GM11168 (cell line): ENCODE results near the gene CLSTN2.

Experiments used
- in situ Hi-C: fragments of 300-500 bp; cut with MboI; formaldehyde crosslinking; loops from one replicate; pipeline ENCODE4 v1.12.0; 2022; ENCODE audit warnings: low sequenced_read_pairs; ENCODE audit not compliant: unreplicated experiment

The CLSTN2 gene

DNA sequence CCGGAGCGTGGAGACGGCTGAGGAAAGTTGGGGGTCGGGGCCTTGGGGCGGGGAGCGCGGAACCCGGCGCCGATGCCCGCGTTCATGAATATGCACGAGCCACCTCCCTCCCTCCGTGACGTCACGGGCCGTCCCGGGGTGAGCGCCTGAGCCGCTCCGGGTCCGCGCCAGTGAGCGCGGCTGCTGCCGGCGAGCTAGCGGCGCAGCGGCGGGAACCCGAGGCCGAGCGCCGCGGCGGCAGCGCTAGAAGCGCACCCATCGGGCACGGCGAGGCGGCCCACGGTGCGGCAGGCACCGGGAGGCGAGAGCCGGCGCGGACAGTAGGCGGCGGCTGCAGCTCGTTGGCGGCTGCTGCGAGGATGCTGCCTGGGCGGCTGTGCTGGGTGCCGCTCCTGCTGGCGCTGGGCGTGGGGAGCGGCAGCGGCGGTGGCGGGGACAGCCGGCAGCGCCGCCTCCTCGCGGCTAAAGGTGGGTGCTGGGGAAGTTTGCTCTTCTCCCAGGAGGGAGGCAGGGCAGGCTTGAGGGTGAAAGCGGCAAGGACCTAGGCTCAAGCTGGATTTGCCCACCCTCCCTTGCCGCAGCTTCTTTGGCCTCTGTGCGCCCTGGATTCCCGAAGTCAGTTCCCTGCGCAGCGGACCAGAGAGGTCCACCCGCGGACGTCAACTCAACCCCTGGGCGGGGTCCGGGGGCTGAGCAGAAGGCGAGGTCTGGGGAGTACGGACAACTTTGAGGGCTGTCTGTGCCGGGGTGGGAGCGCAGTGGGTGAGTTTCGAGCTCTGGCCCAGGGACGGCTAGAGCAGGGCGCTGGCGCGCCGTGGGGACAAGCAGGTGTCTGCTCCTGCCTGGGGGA is at the start of gene CLSTN2:
TSS of gene CLSTN2 (plus strand) at position 170 of the 850 bp plus-strand sequence.
- in situ Hi-C loops: loop anchor here (25.0 kb wide), 1 partner anchor 498 kb away; no protein-coding TSS in a partner anchor

DNA sequence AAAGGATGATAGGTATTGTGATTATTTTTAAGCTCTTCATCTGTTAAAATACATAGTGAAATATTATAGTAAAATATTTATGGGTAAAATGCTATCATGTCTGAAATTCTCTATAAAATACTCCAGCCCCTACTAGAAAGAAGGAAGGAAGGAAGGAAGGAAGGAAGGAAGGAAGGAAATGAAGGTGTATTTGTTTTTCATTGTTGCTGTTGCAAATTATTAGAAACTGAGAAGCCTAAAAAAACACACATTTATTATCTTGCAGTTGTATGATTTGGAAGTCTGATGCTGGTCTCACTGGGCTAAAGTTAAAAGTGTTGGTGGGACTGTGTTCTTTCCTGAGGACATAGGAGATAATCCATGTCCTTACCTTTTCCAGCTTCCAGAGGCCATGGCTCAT is 47.6 kb upstream of the CLSTN2 start:
- in situ Hi-C loops: no loop called here

- in situ Hi-C loops: no loop called here
These were observed 46.3 kb upstream of the CLSTN2 start for GRCh38 chr3:139888561-139889140.

DNA sequence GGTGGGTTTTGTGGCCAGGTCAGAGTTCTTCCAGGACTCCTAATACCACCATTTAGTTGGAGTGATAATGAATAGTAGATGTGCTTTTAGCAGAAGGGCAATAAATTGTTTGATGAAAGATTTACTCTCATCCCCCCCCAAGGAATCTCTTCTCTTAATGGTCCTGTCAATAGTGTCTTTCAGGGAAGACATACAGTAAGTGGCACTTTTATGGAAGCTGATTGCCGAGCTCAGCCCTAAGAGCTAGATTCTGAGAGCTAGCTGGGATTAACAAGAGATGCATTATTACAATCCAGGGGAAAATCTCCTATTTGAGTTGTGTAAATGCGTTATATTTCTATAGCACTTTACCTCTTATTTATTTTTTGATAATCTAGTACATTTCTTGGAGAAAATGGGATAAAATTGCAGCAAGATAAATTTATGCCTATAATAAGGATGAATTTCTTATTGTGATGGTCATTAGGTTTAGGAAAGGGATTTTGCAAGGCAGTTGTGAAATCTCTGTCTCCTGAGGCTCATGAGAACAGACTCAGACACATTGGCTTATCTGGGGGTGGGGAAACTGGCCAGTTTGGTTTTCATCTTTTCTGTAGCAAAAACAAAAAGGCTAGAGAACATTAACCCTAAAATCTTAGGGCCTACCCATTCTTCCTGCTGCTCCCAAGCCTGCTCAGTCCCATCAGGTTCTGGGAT is 41.6 kb upstream of the CLSTN2 start:
- in situ Hi-C loops: no loop called here

DNA sequence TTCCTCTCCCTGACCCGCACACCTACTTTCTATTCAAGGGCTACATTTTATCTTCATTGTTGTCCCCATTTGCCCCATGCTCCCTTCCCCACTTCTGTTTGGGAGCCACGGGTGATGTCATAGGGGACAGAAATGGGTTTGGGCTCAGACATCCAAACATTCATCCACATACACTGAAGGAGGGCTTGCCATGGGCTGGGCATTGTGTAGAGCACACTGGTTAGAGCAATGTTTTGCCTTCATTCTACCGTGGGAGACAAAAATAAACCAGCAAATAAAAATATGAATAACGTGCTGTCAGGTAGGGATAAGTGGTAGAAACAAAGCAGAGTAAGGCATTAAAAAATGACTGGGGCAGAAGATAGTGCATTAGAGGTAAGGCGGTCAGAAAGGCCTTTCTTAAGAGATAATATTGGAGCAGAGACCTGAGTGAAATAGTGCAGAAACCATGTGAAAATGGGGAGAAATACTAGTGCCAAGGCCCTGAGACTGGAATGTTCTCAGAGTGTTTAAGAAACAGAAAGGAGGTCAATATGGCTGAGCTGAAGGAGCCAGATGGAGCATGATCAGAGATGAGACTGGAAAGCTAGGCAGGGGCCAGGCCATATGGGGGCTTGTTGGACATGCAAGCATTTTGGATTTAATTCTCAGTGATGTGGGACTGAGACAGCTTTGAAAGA is 40.9 kb upstream of the CLSTN2 start:
- in situ Hi-C loops: no loop called here

GRCh38 chr3:139894643-139894989 is 40.4 kb upstream of the CLSTN2 start:
- in situ Hi-C loops: no loop called here

DNA sequence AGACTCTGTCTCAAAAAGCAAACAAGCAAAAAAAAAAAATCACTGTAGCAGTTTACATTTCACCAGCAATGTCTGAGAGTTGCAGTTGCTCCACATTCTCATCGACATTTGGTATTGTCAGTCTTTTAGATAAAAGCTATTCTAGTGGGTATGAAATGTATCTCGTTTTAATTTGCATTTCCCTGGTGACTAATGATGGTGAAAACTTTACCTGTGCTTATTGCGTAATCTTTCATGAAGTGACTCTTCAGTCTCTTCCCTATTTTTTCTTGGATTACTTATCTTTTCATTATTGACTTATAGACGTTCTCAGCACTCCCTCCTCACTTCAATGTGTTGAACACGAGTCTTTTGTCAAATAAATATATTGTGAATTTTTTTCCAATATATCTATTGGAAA is 37.2 kb upstream of the CLSTN2 start:
- in situ Hi-C loops: no loop called here

DNA sequence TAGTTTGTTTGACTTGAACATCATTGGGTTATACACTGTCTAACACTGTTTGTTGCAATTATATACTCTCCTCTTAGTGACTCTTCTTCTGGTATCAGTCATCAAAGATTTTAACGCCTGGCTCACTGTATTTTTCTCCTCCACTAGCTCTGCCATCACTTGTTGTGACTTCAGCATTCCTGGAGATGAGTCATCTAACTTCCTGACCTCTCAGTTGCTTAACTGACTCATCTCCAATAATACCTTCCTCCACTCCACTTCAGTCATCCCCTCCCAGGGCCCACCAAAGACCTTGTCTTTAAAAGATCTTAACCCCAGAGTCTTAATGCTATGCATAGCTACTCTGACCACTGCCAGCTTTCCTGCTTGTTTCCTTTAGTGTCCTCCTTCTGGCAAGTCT is 28.6 kb upstream of the CLSTN2 start:
- in situ Hi-C loops: no loop called here

- in situ Hi-C loops: no loop called here
These were observed 25.2 kb upstream of the CLSTN2 start for GRCh38 chr3:139909811-139910210.

DNA sequence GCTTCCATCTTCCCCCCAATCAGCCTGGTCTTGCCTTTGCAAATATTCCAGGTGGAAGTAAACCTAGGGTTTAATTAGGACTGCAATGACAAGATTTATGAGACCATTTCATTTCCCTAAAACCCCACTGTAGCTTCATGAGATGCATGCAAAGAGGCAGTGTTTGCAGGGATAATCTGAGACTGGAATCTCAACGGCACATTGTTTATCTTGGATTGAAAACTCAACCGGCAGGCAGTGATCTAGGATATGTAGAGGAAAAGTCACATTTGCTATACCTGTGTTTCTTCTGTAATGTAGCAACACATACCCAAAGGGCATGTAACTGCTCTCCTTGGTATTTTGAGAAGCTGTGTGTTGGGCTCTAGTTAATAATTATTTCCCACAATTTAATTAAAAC is 18.7 kb upstream of the CLSTN2 start:
- in situ Hi-C loops: no loop called here

GRCh38 chr3:139917226-139917785 is 17.7 kb upstream of the CLSTN2 start:
- in situ Hi-C loops: no loop called here

DNA sequence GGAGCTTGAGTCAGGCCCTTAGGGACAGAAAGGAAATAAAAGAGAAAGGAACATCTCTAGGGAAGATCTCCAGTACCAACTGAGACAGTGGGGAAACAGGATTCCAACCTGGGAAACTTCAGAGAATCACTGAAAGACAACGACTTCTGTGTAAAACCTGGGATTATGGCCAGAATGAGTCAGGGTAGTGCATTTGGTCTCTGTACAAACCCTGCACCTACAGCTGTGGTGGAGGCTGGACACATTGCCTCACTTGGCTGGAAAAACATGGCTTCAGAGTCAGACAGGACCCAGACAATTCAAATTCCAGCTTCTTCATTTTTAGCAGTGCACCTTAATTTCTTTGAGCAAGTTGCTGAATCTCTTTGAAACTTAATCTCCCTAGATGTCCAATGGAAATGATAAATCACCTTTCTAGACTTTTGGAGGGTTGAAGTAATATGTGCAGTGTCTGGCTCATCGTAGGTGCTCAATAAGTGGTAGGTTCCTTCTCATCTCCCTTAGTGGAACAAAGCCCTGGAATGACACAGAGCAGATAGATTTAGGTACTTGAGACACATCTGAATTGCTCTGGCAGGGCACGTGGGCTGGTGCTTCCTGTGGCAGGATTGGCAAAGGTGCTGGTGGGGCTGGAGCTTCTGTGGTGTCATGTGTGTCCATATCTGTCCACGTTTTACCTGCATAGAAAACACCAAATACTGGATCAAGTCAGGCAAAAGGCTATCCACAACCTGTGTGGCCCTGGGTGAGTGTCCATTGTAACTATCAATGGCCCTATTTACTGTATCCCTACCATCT is 6.1 kb upstream of the CLSTN2 start:
- in situ Hi-C loops: loop anchor here (25.0 kb wide), 1 partner anchor 492 kb away; no protein-coding TSS in a partner anchor

GRCh38 chr3:139930211-139930610 is 4.8 kb upstream of the CLSTN2 start:
- in situ Hi-C loops: loop anchor here (25.0 kb wide), 1 partner anchor 493 kb away; no protein-coding TSS in a partner anchor

DNA sequence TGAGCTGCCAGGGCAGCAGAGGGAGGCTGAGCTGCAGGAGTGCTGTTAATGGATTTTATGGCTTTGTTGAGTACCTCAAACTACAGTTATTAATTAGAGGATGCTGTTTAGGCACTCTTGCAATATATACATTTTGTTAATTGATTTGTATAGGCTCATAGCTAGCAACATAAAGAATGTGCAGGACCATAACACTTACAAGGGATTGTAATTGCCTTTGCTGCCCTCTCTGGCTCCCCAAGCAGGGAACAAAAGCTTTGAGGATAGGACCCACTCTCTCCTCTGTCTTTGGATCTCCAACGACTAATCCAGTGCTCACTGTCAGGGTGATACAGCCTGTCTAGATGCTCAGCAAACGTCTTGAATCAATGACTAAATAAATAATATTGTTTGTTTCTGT is 1.2 kb upstream of the CLSTN2 start:
- in situ Hi-C loops: loop anchor here (25.0 kb wide), 1 partner anchor 496 kb away; no protein-coding TSS in a partner anchor

- in situ Hi-C loops: loop anchor here (25.0 kb wide), 1 partner anchor 497 kb away; no protein-coding TSS in a partner anchor
These were observed 371 bp upstream of the CLSTN2 start for GRCh38 chr3:139934613-139935015.

- in situ Hi-C loops: loop anchor here (25.0 kb wide), 1 partner anchor 499 kb away; no protein-coding TSS in a partner anchor
These were observed 1.2 kb downstream of the CLSTN2 start for GRCh38 chr3:139935866-139936817.

GRCh38 chr3:139937674-139938279 is 2.8 kb downstream of the CLSTN2 start:
- in situ Hi-C loops: loop anchor here (25.0 kb wide), 1 partner anchor 500 kb away; no protein-coding TSS in a partner anchor
